HG03575 (cell line): ENCODE measurements around the gene FRMD3.
"Not testable (repeated sequence)": the region's sequence is repeated elsewhere in the genome, so short reads cannot be mapped to it uniquely, and the experiment has no call there.

Experiments used
- ATAC-seq: cut with Tn5 transposase; IDR thresholded peaks from one replicate; pipeline ENCODE4 v1.9.1; 2021; ENCODE audit not compliant: unreplicated experiment, insufficient number of reproducible peaks, low FRiP score; ENCODE audit errors: extremely low read depth

Gene FRMD3

DNA sequence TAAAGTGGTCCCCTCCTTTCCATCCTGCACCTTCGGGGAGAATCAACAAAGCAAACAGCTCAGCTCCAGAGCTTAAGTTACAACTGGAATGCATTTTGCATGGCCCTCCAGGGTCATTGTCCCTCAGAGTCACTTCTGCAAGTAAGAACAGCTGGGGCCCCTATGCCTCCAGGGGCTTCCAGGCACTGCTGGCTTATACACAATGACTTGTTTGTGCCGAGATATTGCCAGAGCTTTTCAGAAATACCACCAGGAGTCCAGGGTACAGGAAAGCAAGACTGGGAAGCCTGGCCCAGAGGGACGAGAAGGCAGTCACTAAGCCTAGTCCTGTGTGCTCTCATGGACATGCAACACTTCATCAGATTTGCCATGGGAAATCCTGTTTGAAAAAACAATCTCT lies 11.3 kb downstream of the FRMD3 start:
- ATAC-seq = no peak

DNA sequence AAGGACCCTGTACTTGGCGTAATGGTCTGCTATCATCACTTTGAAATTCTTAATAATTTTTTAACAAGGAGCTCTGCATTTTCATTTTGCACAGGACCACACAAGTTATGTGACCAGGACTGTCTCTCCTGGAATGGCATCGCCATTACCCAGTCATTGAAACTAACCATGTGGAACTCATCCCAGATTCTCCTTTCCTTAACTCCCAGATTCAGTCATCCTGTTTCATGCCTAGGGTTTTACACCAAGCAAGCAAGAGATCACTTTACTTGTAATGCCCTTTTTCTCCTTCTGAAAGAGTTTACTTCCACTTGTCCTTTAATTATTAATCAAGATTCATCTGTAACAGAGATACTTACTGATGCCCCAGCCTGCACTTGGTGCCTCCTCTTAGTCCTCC lies 12.0 kb downstream of the FRMD3 start:
- no peak for ATAC-seq

DNA sequence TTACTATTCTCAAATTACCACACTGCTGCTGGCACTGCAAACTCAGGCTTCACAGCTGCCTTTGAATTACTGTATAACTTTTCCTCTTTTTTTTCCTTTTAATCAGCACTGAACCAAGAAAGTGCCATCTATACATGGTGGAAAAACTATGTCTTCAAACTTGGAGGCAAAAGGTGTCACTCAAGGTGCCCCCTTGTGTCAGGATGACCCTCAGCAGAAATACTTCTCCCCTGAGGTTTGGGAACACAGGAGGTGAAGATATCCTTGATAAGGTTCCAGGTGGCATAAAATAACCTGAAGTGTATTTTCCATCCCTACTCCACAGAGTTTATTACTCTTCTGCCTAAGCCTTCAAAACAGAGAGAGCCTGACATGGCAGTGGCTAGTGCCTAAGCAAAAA lies 14.5 kb downstream of the FRMD3 start:
- no peak for ATAC-seq

DNA sequence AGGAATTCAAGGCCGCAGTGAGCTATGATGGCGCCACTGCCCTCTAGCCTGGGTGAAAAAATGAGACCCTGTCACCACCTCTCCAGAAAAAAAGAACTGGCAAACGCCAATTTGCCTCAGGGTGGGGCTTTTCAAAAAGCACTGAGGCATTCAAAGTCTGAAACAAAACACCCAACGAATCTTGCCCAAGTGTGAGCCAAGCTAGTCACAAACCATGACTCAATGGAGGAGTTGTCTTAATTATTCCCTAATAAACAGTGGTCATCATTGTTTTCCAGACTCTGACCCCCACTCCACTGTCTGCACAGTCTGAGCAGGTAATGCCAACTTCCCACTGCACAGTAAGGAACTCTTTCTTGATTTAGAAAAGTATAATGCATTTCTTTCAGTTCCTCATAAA lies 16.8 kb downstream of the FRMD3 start:
- ATAC-seq = no peak

DNA sequence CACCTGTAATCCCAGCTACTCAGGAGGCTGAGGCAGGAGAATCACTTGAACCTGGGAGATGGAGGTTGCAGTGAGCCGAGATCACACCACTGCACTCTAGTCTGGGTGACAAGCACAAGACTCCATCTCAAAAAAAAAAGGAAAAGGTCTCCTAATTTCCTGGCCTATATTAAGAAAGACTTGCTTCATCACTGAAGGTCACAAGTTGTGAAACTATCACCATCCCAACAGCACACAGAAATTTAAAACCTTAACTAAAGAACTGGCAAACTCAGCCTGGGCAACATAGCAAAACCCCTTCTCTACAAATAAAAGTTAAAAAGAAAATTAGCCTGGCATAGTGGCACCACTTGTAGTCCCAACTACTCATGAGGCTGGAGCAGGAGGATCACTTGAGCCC lies 17.2 kb downstream of the FRMD3 start:
- no peak for ATAC-seq

DNA sequence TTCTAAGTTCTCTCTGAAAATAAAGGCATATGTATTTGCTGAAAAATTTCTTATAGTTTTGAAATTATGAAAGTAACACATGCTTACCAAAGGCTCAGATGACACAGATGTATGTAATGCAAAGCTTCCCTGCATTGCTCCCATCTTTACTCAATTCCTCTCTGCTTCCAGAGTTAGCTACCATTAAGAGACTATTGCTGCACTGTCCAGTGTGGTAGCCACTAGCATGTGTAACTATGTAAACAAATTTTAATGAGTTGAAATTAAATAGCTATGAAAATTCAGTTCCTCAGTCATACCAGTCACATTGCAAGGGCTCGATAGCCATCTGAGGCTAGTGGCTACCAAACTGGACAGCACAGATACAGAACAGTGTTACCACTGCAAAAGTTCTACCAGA lies 17.9 kb downstream of the FRMD3 start:
- ATAC-seq = no peak

DNA sequence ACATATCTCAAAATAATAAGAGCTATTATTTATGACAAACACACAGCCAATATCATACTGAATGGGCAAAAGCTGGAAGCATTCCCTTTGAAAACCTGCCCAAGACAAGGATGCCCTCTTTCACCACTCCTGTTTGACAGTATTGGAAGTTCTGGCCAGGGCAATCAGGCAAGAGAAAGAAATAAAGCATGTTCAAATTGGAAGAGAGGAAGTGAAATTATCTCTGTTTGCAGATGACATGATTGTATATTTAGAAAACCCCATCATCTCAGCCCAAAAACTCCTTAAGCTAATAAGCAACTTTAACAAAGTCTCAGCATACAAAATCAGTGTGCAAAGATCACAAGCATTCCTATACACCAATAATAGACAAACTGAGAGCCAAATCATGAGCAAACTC lies 20.2 kb downstream of the FRMD3 start:
- ATAC-seq = not testable (repeated sequence)

DNA sequence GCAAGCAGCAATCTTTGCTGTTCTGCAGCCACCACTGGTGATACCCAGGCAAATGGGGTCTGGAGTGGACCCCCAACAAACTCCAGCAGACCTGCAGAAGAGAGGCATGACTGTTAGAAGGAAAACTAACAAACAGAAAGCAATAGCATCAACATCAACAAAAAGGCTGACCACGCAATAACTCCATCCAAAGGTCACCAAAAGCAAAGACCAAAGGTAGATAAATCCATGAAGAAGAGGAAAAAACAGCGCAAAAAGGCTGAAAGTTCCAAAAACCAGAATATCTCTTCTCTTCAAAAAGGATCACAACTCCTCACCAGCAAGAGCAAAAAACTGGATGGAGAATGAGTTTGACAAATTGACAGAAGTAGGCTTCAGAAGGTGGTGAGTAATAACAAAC lies 23.4 kb downstream of the FRMD3 start:
- no peak for ATAC-seq

DNA sequence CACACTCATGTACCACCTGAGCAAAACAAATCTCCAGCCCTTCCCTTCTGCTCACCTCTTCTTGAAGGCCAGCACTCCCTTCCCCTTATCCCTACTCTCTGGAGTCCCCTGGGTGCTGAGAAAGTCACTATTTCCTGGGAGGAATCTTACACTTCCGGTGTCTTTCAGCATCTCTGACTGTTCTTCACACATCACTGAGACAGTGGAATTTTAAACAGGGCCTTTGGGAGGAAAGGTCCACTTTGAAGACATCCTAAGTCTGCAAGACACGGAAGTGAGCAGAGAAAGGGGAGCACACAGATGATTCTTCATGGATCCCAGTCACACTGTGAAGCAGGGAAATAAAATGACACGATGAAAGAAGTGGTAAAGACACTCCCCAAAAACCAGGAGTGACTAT lies 25.6 kb downstream of the FRMD3 start:
- no peak for ATAC-seq

DNA sequence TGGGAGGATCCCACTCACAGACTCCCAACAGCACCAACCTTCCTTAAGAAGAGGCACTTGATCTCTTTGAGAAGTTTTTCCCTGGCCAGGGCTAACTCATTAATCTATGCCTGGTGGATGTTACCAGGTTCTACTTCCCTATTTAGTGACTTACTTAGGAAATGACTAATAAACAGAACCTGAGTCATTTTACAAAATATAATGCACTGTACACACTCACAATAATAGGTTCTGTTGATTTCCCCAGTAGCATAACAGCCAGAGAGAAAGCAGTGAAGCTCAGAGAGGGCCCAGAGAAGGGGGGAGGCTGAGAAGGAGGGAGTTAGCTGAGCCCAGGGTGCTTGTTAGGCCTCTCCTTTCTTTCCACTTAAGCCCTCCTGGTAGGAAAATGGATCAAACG lies 27.1 kb downstream of the FRMD3 start:
- ATAC-seq = peak; percentile 98

DNA sequence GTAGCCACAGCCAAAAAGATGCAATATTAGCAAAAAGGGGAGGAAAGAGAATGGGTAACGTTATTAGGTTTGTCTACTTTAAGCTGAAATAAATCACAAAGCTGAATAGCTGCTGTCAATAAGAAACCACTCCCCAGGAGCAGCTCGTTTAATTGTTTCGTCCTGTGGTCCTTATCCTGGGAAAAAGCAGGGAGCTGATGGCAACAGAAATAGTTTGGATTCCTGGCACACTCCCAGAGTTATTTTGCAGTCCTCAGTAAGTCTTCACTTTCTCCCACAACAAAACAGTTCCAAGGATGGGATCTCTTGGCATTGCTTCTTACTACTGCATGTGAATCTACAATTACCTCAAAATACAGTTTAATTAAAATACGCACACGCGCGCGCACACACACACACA lies 28.8 kb downstream of the FRMD3 start:
- ATAC-seq = no peak

DNA sequence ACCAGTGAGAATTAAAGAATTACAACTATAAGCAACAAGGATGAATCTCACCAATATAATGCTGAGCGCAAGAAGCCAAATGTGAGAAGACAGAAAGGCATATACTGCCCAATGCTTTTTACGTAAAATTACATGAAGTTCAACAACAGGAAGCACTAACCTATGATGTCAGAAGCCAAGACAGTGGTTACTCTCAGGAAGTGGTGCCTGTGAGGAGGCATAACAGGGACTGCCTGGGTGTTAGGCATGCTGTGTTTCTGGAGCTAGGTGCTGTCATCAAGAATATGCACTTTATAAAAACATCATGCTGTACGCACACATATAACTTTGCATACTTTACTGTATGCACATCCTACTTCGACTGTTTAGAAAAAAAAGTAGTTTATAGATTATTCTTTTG lies 30.1 kb downstream of the FRMD3 start:
- no peak for ATAC-seq

DNA sequence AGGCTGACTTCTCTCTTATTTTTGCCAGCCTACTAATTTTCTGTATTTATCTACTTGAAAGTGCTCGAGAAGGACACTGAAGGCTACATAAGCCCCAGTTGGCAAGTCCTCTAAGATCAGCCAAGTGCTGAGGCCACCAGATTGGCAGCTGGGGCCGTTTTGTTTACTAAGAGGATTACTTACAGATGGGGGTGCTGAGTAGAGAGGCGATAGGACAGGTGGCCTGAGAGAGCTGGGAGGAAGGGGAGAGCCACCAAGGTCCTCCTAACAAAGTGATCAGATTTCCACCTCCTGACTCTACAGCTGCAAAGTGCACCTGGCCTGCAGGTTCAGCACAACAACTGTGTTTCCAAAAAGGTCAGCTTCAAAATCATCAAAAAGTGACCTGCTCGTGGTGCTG lies 32.9 kb downstream of the FRMD3 start:
- ATAC-seq = no peak

DNA sequence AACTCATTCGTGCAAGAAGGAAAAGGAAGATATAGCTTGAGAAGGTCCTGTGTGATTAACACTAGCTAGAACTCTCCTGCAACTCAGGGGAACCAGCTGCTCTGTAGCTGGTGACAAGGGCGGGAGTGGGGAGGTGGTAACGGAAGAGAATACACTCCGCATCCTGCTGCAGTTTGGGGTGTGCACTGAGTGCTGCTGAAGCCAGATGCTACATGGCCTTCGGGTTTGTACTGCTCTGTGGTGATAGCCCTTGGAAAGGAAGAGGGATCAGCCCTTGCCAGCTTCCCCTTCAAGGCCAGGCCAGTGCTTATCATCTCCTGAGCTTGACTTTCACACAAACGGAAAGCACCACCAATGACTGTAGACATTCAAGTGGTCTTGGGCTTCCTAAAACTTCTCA lies 34.3 kb downstream of the FRMD3 start:
- ATAC-seq = no peak

DNA sequence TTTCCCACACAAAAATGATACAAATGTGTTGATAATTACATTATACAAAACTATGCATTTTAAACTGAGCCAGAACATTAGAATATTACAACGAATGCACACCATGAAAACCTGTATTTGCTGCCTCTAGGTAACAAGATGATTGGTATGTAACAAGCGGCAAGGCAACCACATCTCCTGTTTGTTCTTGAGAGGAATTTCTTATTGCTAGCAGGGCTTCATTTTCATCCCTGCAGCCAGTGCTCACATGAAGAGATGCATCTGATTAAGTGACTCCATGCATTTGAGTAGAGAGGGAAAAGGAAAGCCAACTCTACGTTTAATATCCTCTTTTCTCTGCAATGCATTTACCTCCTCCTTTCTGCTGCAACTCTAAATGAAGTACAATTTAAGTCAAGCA lies 36.6 kb downstream of the FRMD3 start:
- no peak for ATAC-seq

DNA sequence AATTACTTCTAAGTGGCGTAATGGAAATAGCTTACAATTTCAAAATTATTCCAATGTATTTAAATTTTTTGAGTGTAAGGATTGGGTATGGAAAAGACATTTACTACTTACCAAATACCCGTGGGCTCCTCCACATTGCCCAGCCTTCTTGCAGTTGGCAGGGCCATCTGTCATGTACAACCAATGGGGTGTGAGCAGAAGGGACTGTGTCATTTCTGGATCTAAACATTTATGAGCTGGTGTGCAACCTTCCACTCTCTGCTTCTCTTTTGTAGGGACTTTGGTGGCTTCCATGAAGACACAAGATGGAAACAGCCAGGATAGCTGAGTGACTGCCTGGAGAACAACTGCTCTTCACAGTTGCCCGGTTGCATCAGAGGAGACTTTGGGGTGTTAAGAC lies 40.8 kb downstream of the FRMD3 start:
- no peak for ATAC-seq

DNA sequence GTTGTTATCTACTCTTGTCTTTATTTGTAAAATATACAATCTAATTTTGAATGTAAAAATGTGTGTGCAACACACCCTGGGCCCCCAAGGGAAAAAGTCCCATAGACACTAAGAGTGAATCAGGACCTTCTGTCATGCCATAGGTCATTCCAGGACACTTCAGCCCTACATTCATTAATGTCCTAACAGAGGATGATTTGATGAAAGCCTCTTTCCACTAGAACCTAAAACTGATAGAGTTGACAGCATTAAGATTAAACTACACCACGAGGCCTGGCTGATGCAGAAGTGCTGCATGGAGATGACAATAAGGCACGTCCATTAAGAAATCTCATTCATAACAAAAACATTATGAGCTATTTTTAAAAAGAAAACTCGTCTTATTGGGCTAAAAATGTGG lies 46.2 kb downstream of the FRMD3 start:
- ATAC-seq = no peak

DNA sequence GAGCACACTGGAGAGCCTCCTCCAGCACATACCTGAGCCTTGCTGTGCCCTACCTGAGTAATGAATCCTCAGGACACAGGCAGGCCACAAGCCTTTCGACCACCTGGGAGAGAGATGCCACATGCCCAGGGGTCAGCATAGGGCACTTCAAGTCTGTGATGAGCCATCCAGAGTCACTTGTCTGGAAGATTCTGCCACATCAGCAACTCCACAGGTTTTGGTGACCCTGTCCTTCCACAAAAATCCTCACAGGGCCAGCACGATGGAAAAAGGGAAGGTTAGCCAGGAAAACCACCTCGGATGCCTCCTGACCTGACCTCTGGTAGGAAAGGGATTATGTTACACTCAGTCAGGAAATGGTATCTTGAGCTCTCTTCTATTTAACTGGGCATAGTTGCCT lies 46.8 kb downstream of the FRMD3 start:
- ATAC-seq = no peak

DNA sequence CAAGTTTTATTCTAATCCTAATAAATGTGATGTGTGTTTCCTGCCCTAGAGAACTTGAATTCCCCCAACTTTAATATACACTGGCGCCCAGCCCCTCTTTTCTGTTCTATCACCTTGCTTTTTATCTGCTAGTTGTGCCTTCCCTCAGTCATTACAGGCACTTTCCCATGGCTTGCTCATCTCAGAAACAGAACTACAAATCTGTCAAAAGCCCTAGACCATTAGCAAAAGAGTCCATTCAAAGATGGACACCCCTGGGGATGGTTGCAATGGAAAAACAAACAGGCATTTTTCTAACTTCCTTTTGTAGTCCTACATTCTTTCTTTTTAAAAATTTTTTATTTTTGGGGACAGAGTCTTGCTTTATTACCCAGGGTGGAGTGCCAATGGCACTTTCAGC lies 48.2 kb downstream of the FRMD3 start:
- ATAC-seq = no peak

DNA sequence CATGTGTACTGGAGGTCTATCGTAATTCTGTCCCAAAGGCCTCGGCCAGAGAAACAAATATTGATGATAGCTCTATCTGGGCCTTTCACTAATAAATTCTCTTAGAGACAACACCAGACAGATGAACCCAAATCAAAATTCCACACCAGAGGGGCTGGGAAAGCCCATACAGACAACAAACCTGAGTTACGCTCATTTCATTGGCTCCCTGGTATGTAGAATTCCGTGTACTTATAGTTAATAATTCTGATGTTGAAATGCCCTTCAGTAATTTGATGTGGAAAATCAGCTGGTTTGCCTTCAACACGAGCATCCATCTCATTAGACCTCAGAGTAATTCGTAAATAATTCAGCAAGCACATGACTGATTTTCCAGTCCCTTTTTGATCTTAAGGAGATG lies 53.2 kb downstream of the FRMD3 start:
- ATAC-seq = no peak

DNA sequence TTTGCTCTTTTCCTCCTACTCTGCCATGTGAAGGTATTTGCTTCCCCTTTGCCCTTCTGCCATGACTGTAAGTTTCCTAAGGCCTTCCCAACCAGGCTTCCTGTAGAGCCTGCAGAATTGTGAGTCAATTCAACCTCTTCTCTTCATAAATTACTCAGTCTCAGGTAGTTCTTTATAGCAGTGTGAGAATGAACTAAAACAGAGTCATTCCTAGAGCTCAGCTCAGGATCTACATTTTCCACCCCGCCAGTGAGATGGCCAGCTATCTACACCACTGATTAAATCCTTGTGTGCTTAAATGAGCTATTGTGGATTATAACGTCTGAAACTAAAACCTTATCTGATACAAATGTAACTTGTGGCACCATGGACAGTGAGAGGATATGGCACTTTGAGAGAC lies 55.0 kb downstream of the FRMD3 start:
- no peak for ATAC-seq

DNA sequence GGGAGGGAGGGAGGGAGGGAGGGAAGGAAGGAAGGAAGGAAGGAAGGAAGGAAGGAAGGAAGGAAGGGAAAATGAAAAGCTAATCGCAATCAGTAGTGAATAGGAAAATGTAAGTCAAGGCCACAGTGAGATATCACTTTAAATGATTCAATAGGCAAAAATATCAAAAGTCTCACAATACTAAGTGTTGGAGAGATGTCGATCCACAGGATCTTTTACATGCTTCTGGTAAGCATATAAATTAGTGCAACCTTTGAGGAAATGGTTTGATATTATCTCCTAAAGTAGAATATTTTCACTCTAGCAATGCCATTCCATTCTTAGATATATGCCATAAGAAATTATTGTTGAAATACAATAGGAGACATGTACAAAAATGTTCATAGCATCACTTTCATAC lies 58.4 kb downstream of the FRMD3 start:
- no peak for ATAC-seq
